Heart left ventricle (tissue), 13 donors: Measurements from ENCODE around the gene FKBP8.

ENCODE experiments used
- POLR2A ChIP-seq, 2 donors: fragments of 450-650 bp; IDR thresholded peaks; one replicate each; pipeline ENCODE4 v1.6.1; 2017; ENCODE audit warnings: antibody characterized with exemption in 2 of 2, mild to moderate bottlenecking in 2 of 2, moderate library complexity in 2 of 2
- TF ChIP-seq, protein P1 (sequence below), 12 donors: fragments of 200-600 bp; sonication (generic) in 4 of 12; IDR thresholded peaks; one replicate each; pipeline versions ENCODE4 v1.5.0 to v1.8.0; 2018 to 2022; ENCODE audit warnings: antibody characterized with exemption in 12 of 12, mild to moderate bottlenecking in 5 of 12
- donor health status: ischemic (EF 13 %, LVEDD 7.1; RV severe dilation, severe dysfunction).
- donor health status: DM: no; HTN: yes; CAD: no.
- donor health status: DM: no; HTN: no; CAD: no.
- donor health status: ischemic (EF 25% LVEDD 6.9; RV normal size, moderate dysfunction).
- donor health status: ischemic (EF 25% LVEDD 5.7; RV mildly dilated, moderate dysfunction).
- donor health status: ischemic (EF 35%, LVEDD 5.7; RV mildly dilated, moderate dysfunction).
- donor health status: nonischemic (EF 11% LVEDD 7.7; RV severe dilation, severe dysfunction).
- donor health status: DM: yes; HTN: yes; CAD: no.
- donor health status: PGD.
- donor health status: ischemic (EF 29% LVEDD 5.4; RV normal size, mild dysfunction).
- donor health status: nonischemic (EF 23%, LVEDD 6.1; RV moderate dilation, normal function).

DNA sequence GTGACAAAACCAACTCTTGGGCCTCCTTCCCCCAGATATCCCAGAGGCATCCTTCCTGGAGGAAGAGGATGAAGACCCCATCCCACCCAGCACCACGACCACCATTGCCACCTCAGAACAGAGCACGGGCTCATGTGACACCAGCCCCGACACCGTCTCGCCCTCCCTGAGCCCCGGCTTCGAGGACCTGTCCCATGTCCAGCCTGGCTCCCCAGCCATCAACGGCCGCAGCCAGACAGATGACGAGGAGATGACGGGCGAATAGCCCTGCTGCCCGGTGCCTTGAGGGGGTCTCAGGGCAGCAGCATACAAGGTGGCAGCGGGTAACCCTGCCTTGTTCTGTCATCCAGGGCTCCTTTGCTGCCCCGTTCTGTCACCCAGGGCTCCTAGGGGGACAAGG lies 25.0 kb upstream of the FKBP8 start:
- no peak for TF ChIP-seq POLR2A (IDR thresholded peaks at IDR 0.05)
- TF ChIP-seq, protein P1, sequence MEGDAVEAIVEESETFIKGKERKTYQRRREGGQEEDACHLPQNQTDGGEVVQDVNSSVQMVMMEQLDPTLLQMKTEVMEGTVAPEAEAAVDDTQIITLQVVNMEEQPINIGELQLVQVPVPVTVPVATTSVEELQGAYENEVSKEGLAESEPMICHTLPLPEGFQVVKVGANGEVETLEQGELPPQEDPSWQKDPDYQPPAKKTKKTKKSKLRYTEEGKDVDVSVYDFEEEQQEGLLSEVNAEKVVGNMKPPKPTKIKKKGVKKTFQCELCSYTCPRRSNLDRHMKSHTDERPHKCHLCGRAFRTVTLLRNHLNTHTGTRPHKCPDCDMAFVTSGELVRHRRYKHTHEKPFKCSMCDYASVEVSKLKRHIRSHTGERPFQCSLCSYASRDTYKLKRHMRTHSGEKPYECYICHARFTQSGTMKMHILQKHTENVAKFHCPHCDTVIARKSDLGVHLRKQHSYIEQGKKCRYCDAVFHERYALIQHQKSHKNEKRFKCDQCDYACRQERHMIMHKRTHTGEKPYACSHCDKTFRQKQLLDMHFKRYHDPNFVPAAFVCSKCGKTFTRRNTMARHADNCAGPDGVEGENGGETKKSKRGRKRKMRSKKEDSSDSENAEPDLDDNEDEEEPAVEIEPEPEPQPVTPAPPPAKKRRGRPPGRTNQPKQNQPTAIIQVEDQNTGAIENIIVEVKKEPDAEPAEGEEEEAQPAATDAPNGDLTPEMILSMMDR (IDR thresholded peaks at IDR 0.05), result no peak
